Stomach (tissue), 4 donors: ENCODE results near the gene GOLGA6A.
"Not testable (repeated sequence)": the region's sequence is repeated elsewhere in the genome, so short reads cannot be mapped to it uniquely, and the experiment has no call there.

Source experiments
- EP300 ChIP-seq: sonication (generic); formaldehyde crosslinking; IDR thresholded peaks from one replicate; pipeline ENCODE4 v1.6.1; 2017; ENCODE audit warnings: antibody characterized with exemption
- TF ChIP-seq, protein P1 (sequence below), 7 experiments: fragments of 450-650 bp in 4 of 7; fragments of 200-600 bp in 3 of 7; sonication (generic) in 3 of 7; IDR thresholded peaks; one replicate each; pipeline ENCODE4 v1.5.1; 2016 to 2019; ENCODE audit warnings: antibody characterized with exemption in 7 of 7, control low read depth in 2 of 7, mild to moderate bottlenecking in 1 of 7

DNA sequence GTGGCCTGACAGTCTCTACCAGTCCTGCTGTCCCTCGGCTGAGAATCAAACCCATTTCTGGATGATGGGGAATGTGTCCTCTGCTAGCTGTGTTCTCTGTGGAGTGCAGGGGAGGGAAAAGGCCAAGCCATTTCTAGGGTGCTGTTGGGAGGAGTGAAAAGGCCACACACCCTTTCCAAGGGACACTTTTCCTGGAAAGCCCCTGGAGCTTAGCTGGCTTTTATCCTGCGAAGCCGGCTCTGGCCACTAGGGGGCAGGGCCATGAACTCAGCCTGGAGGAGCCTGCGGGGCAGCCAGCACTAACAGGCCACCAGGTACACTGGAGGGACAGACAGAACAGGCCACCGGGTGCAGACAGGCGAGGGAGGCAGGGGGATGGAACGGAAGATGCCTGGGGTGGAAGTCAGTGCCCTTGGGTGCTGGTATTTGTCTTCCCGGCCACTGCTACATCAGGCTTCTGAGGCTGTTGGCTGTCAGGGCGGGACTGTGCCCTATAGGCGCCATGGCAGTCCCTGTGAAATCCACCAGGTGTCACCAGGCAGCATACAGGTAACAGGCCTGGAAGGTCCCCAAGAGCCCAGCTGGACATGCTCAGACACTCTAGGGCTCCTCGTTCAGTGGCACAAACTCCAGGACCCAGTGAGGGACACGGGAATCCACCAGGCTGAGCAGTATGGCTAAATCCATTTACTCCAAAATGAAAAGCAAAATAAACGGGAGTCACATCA lies 16.5 kb downstream of the GOLGA6A start:
- TF ChIP-seq, protein P1, sequence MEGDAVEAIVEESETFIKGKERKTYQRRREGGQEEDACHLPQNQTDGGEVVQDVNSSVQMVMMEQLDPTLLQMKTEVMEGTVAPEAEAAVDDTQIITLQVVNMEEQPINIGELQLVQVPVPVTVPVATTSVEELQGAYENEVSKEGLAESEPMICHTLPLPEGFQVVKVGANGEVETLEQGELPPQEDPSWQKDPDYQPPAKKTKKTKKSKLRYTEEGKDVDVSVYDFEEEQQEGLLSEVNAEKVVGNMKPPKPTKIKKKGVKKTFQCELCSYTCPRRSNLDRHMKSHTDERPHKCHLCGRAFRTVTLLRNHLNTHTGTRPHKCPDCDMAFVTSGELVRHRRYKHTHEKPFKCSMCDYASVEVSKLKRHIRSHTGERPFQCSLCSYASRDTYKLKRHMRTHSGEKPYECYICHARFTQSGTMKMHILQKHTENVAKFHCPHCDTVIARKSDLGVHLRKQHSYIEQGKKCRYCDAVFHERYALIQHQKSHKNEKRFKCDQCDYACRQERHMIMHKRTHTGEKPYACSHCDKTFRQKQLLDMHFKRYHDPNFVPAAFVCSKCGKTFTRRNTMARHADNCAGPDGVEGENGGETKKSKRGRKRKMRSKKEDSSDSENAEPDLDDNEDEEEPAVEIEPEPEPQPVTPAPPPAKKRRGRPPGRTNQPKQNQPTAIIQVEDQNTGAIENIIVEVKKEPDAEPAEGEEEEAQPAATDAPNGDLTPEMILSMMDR (IDR thresholded peaks at IDR 0.05) = peak in 4 of 7 experiments; percentile 17 to 69 (median 60)
- not testable (repeated sequence) for TF ChIP-seq EP300
